ENCODE measurements around the gene ADAD2. TPM values are rescaled to one million over a fixed set of nuclear protein-coding genes. Genes with fewer than 3 reads are reported as not detected.
A peak's percentile ranks its signal among the peaks of the same experiment; 100 is the strongest.

Gene ADAD2
- total RNA-seq, 1 donor from 2014 or later: not detected

- peaks cover 5% of the 10 kb centered on the region for H3K36me3 Mint-ChIP-seq
- H3K27ac Mint-ChIP-seq: peak within 1 kb of the TSS; percentile 66
- H3K4me3 Mint-ChIP-seq: peak within 1 kb of the TSS; percentile 96
- peak; percentile 94 for DNase-seq (ENCODE audit: extremely low spot score, unreplicated experiment)
- peak; percentile 97 for TF ChIP-seq CTCF (conservative IDR thresholded peaks at IDR 0.05)
- H3K27me3 Mint-ChIP-seq: no peaks in the 10 kb centered on the region
- peaks cover 10% of the 10 kb centered on the region for H3K4me1 Mint-ChIP-seq (ENCODE audit: unreplicated experiment)
- no peaks in the 10 kb centered on the region for H3K9me3 Mint-ChIP-seq
Measured at GRCh38 chr16:84186685-84187437, 4.1 kb upstream of the ADAD2 start, which contains the start of gene TAF1C. TAF1C (minus strand) TSS chr16:84187057; CDS start chr16:84184988, 2,069 bp downstream.

- H3K36me3 Mint-ChIP-seq: no peaks in the 10 kb centered on the region
- DNase-seq (ENCODE audit: extremely low spot score, unreplicated experiment): no peak
- no peak for TF ChIP-seq CTCF (conservative IDR thresholded peaks at IDR 0.05)
- H3K4me3 Mint-ChIP-seq: no peak overlapping the region
- no peaks in the 10 kb centered on the region for H3K9me3 Mint-ChIP-seq
- H3K27ac Mint-ChIP-seq: no peak overlapping the region
- H3K27me3 Mint-ChIP-seq: no peaks in the 10 kb centered on the region
- H3K4me1 Mint-ChIP-seq (ENCODE audit: unreplicated experiment): peaks cover 10% of the 10 kb centered on the region
Measured at GRCh38 chr16:84191466-84191865, 509 bp downstream of the ADAD2 start.

GRCh38 chr16:84193480-84193879, 2.5 kb downstream of the ADAD2 start:
- Mint-ChIP-seq H3K4me3 (no peak overlapping the region), H3K9me3 (no peaks in the 10 kb centered on the region)

GRCh38 chr16:84194018-84194417, 3.1 kb downstream of the ADAD2 start:
- H3K9me3 Mint-ChIP-seq: no peaks in the 10 kb centered on the region
- DNase-seq (ENCODE audit: extremely low spot score, unreplicated experiment): no peak
- no peaks in the 10 kb centered on the region for H3K36me3 Mint-ChIP-seq
- peaks cover 13% of the 10 kb centered on the region for H3K4me1 Mint-ChIP-seq (ENCODE audit: unreplicated experiment)
- no peaks in the 10 kb centered on the region for H3K27me3 Mint-ChIP-seq
- no peak for TF ChIP-seq CTCF (conservative IDR thresholded peaks at IDR 0.05)
- no peak overlapping the region for H3K4me3 Mint-ChIP-seq
- H3K27ac Mint-ChIP-seq: no peak overlapping the region

More at GRCh38 chr16:84193480-84193879, 2.5 kb downstream of the ADAD2 start:
- DNase-seq (ENCODE audit: extremely low spot score, unreplicated experiment): no peak
- Mint-ChIP-seq H3K27me3 (no peaks in the 10 kb centered on the region), H3K4me1 (ENCODE audit: unreplicated experiment) (peaks cover 10% of the 10 kb centered on the region), H3K27ac (no peak overlapping the region), H3K36me3 (no peaks in the 10 kb centered on the region)
- TF ChIP-seq CTCF (conservative IDR thresholded peaks at IDR 0.05): no peak

- H3K36me3 Mint-ChIP-seq: no peaks in the 10 kb centered on the region
- H3K27ac Mint-ChIP-seq: no peak overlapping the region
- no peak overlapping the region for H3K4me3 Mint-ChIP-seq
- H3K27me3 Mint-ChIP-seq: no peaks in the 10 kb centered on the region
- H3K9me3 Mint-ChIP-seq: no peaks in the 10 kb centered on the region
- TF ChIP-seq CTCF (conservative IDR thresholded peaks at IDR 0.05): no peak
- no peak for DNase-seq (ENCODE audit: extremely low spot score, unreplicated experiment)
- peaks cover 14% of the 10 kb centered on the region for H3K4me1 Mint-ChIP-seq (ENCODE audit: unreplicated experiment)
Measured at GRCh38 chr16:84194470-84195200, 3.7 kb downstream of the ADAD2 start.

Measured in type B pancreatic cell (in vitro differentiated cells).